Measurements from ENCODE around the gene MX1. TPM values are rescaled to one million over a fixed set of nuclear protein-coding genes. Genes with fewer than 3 reads are reported as not detected.

MX1 gene
- total and polyA plus RNA-seq, 8 donors, result 4.9 to 21.4 (median 11.2) TPM

- H3K27me3 ChIP-seq, result no peaks in the 10 kb centered on the region
- H3K4me1 ChIP-seq, result no peaks in the 10 kb centered on the region
- no peak for ATAC-seq
- DNase-seq, result no peak
- no peak overlapping the region for H3K27ac ChIP-seq
- no peak for FAIRE-seq
- no peaks in the 10 kb centered on the region for H3K9me3 ChIP-seq
- TF ChIP-seq CTCF (IDR thresholded peaks at IDR 0.05), result no peak
- H3K36me3 ChIP-seq, result no peaks in the 10 kb centered on the region
- no peak overlapping the region for H3K4me3 ChIP-seq
- intact Hi-C loops (cut with DNase I), result no loop called here
These were observed 44.3 kb upstream of the MX1 start for GRCh38 chr21:41381731-41382130.

- H3K4me3 ChIP-seq, result no peak overlapping the region
- intact Hi-C loops (cut with DNase I), result no loop called here
- no peaks in the 10 kb centered on the region for H3K9me3 ChIP-seq
- no peaks in the 10 kb centered on the region for H3K36me3 ChIP-seq
- peak in 1 of 4 donors; percentile 9 for ATAC-seq
- 84 to 91% methylated on average over 14 of the region's 14 CpGs for WGBS, 2 donors
- DNase-seq, result no peak
- no peaks in the 10 kb centered on the region for H3K4me1 ChIP-seq
- no peaks in the 10 kb centered on the region for H3K27me3 ChIP-seq
- no peak overlapping the region for H3K27ac ChIP-seq
- no peak for TF ChIP-seq CTCF (IDR thresholded peaks at IDR 0.05)
- FAIRE-seq, result no peak
These were observed 38.8 kb upstream of the MX1 start for GRCh38 chr21:41387042-41387819.

GRCh38 chr21:41387824-41388223 lies 38.2 kb upstream of the MX1 start:
- H3K4me1 ChIP-seq, result no peaks in the 10 kb centered on the region
- DNase-seq, result no peak
- no peaks in the 10 kb centered on the region for H3K27me3 ChIP-seq
- ATAC-seq, result no peak
- intact Hi-C loops (cut with DNase I), result no loop called here
- FAIRE-seq, result no peak
- no peak for TF ChIP-seq CTCF (IDR thresholded peaks at IDR 0.05)
- no peaks in the 10 kb centered on the region for H3K36me3 ChIP-seq
- no peak overlapping the region for H3K4me3 ChIP-seq
- 87 to 90% methylated on average over 8 of the region's 8 CpGs for WGBS, 2 donors
- no peaks in the 10 kb centered on the region for H3K9me3 ChIP-seq
- H3K27ac ChIP-seq, result no peak overlapping the region

GRCh38 chr21:41388259-41388658 lies 37.8 kb upstream of the MX1 start:
- intact Hi-C loops (cut with DNase I), result no loop called here
- no peak for TF ChIP-seq CTCF (IDR thresholded peaks at IDR 0.05)
- FAIRE-seq, result no peak
- Histone ChIP-seq H3K4me1 (no peaks in the 10 kb centered on the region), H3K9me3 (no peaks in the 10 kb centered on the region), H3K27me3 (no peaks in the 10 kb centered on the region), H3K36me3 (no peaks in the 10 kb centered on the region), H3K4me3 (no peak overlapping the region), H3K27ac (no peak overlapping the region)
- DNase-seq, result no peak
- 95 to 97% methylated on average over 14 of the region's 14 CpGs for WGBS, 2 donors
- no peak for ATAC-seq

- no peak for TF ChIP-seq CTCF (IDR thresholded peaks at IDR 0.05)
- Histone ChIP-seq H3K27ac (no peak overlapping the region), H3K4me1 (no peaks in the 10 kb centered on the region), H3K27me3 (no peaks in the 10 kb centered on the region), H3K4me3 (no peak overlapping the region), H3K9me3 (no peaks in the 10 kb centered on the region), H3K36me3 (no peaks in the 10 kb centered on the region)
- 92 to 93% methylated on average over 17 of the region's 17 CpGs for WGBS, 2 donors
- FAIRE-seq, result no peak
- no peak for ATAC-seq
- intact Hi-C loops (cut with DNase I), result no loop called here
- no peak for DNase-seq
These were observed 35.9 kb upstream of the MX1 start for GRCh38 chr21:41390043-41390639.
